Keratinocyte (primary cell): ENCODE results near the gene GAB2. TPM values are rescaled to one million over a fixed set of nuclear protein-coding genes. Genes with fewer than 3 reads are reported as not detected.

Experiments
- DNase-seq: peaks from one replicate; pipeline ENCODE4 v3.0.0-alpha.2; 2011; ENCODE audit warnings: low read depth, missing footprints, low spot score
- FAIRE-seq: peaks from 2 replicates; lab custom pipeline; 2011; peaks lifted over from hg19 to GRCh38; lab: Jason Lieb, UNC
- H2AFZ ChIP-seq: 2 replicates; pipeline ENCODE4 v1.6.0; 2012; ENCODE audit warnings: low read length, control low read depth, inconsistent platforms; ENCODE audit not compliant: control insufficient read depth
- H3K27ac ChIP-seq: 2 replicates; pipeline ENCODE4 v1.5.1; 2011; ENCODE audit warnings: low read length; ENCODE audit not compliant: control insufficient read depth, insufficient read depth
- H3K27me3 ChIP-seq: 3 replicates; pipeline ENCODE4 v1.6.0; 2011; ENCODE audit warnings: low read length; ENCODE audit not compliant: control insufficient read depth, insufficient read depth; ENCODE audit errors: extremely low read depth
- H3K36me3 ChIP-seq, 2 experiments: 2 replicates in 1 of 2; 3 replicates in 1 of 2; pipeline ENCODE4 v1.5.1; 2011; ENCODE audit warnings: low read length in 2 of 2, mild to moderate bottlenecking in 1 of 2; ENCODE audit not compliant: control insufficient read depth in 2 of 2, insufficient read depth in 2 of 2; ENCODE audit errors: extremely low read depth in 1 of 2
- H3K4me1 ChIP-seq: 3 replicates; pipeline ENCODE4 v1.5.1; 2011; ENCODE audit warnings: low read length; ENCODE audit not compliant: control insufficient read depth, insufficient read depth; ENCODE audit errors: extremely low read depth
- H3K4me2 ChIP-seq: 3 replicates; pipeline ENCODE4 v1.6.0; 2011; ENCODE audit warnings: low read depth, low read length; ENCODE audit not compliant: control insufficient read depth, insufficient read depth; ENCODE audit errors: extremely low read depth
- H3K4me3 ChIP-seq, 3 experiments: fragments of 200-600 bp in 1 of 3; sonication (generic) in 1 of 3; 2 replicates in 2 of 3; 3 replicates in 1 of 3; pipeline ENCODE4 v1.5.1; 2011 to 2016; ENCODE audit warnings: low read length in 3 of 3, mild to moderate bottlenecking in 3 of 3, control low read depth in 2 of 3, inconsistent platforms in 1 of 3, low read depth in 1 of 3, mixed read lengths in 1 of 3, mixed run types in 1 of 3, moderate library complexity in 1 of 3; ENCODE audit not compliant: control insufficient read depth in 2 of 3, insufficient read depth in 2 of 3; ENCODE audit errors: extremely low read depth in 1 of 3
- H3K79me2 ChIP-seq: 2 replicates; pipeline ENCODE4 v1.6.0; 2012; ENCODE audit warnings: low read length; ENCODE audit not compliant: control insufficient read depth, insufficient read depth
- H3K9ac ChIP-seq: 3 replicates; pipeline ENCODE4 v1.6.0; 2011; ENCODE audit warnings: low read length; ENCODE audit not compliant: control insufficient read depth, insufficient read depth; ENCODE audit errors: extremely low read depth
- H3K9me1 ChIP-seq: 3 replicates; pipeline ENCODE4 v1.6.0; 2011; ENCODE audit warnings: low read length; ENCODE audit not compliant: control insufficient read depth, insufficient read depth; ENCODE audit errors: extremely low read depth
- H3K9me3 ChIP-seq: 2 replicates; pipeline ENCODE4 v1.5.1; 2012; ENCODE audit warnings: low read depth, low read length; ENCODE audit not compliant: control insufficient read depth
- H4K20me1 ChIP-seq: 3 replicates; pipeline ENCODE4 v1.6.0; 2011; ENCODE audit warnings: low read length; ENCODE audit not compliant: control insufficient read depth, insufficient read depth; ENCODE audit errors: extremely low read depth
- EZH2 ChIP-seq: IDR thresholded peaks from one replicate; pipeline ENCODE4 v1.6.1; 2012; ENCODE audit warnings: inconsistent platforms, mild to moderate bottlenecking, low read length, moderate library complexity
- dilution Hi-C: fragments of 300-500 bp; cut with MboI; formaldehyde crosslinking; loops from one replicate; pipeline ENCODE4 v1.7.0; 2020; ENCODE audit warnings: low sequenced_read_pairs; ENCODE audit not compliant: extremely low pct_ligation_motif_present
- polyA plus RNA-seq, 5 experiments: library from polyadenylated mRNA; depleted of rRNA in 3 of 5; stranded (reverse) in 3 of 5; stranded (forward) in 1 of 5; unstranded in 1 of 5; fragments of >200 nt; gene quantifications; 1 replicate in 1 of 5; 2 replicates in 3 of 5; 3 replicates in 1 of 5; pipeline versions ENCODE4 v1.2.1 to v1.2.3, GENCODE V29; 2011 to 2012; ENCODE audit warnings: missing spikeins in 2 of 5, low read depth in 1 of 5, low replicate concordance in 1 of 5
- TF ChIP-seq, protein P1 (sequence below), 3 experiments: IDR thresholded peaks in 1 of 3; conservative IDR thresholded peaks in 1 of 3; optimal IDR thresholded peaks in 1 of 3; 2 replicates in 2 of 3; 3 replicates in 1 of 3; pipeline versions ENCODE3 to v1.5.1; 2011; ENCODE audit warnings: low read length in 3 of 3, mild to moderate bottlenecking in 3 of 3, moderate library complexity in 2 of 3, control low read depth in 1 of 3, inconsistent platforms in 1 of 3; ENCODE audit not compliant: insufficient read depth in 2 of 3; ENCODE audit errors: extremely low read depth in 1 of 3

GAB2 gene
- polyA plus RNA-seq, 1 donor (not counting 4 experiments of a cell fraction or from before 2014, with no cell fraction given), result 0.68 TPM

DNA sequence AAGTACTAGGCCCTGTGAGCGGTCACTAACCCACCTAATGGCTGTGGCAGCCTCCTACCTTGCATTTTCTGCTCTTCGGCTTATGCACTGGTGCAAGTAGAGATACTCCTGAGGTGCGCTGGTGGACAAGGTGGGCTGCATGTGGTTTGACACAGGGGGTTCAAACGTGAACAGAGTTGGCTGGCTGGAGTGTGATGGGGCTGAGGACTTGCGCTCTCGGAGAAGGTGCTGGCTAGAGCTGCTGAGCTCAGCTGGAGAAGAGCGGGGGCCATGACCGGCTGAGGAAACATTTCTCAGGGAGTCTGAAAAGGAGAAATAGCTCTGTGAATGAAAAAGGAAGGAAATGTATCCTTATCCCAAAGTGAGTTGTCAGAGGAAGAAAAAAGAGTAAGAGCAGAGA is 167.5 kb downstream of the GAB2 start:
- Histone ChIP-seq H3K36me3 (no peaks in the 10 kb centered on the region), H3K9ac (no peak overlapping the region), H3K4me2 (no peak overlapping the region), H3K4me3 (no peak overlapping the region), H3K9me1 (no peaks in the 10 kb centered on the region), H3K4me1 (no peaks in the 10 kb centered on the region), H2AFZ (no peak overlapping the region), H3K79me2 (no peaks in the 10 kb centered on the region), H4K20me1 (no peaks in the 10 kb centered on the region), H3K9me3 (no peaks in the 10 kb centered on the region), H3K27ac (no peak overlapping the region), H3K27me3 (no peaks in the 10 kb centered on the region)
- DNase-seq (no peak), FAIRE-seq (no peak)
- dilution Hi-C loops, result no loop called here
- no peak for TF ChIP-seq EZH2
- TF ChIP-seq, protein P1, sequence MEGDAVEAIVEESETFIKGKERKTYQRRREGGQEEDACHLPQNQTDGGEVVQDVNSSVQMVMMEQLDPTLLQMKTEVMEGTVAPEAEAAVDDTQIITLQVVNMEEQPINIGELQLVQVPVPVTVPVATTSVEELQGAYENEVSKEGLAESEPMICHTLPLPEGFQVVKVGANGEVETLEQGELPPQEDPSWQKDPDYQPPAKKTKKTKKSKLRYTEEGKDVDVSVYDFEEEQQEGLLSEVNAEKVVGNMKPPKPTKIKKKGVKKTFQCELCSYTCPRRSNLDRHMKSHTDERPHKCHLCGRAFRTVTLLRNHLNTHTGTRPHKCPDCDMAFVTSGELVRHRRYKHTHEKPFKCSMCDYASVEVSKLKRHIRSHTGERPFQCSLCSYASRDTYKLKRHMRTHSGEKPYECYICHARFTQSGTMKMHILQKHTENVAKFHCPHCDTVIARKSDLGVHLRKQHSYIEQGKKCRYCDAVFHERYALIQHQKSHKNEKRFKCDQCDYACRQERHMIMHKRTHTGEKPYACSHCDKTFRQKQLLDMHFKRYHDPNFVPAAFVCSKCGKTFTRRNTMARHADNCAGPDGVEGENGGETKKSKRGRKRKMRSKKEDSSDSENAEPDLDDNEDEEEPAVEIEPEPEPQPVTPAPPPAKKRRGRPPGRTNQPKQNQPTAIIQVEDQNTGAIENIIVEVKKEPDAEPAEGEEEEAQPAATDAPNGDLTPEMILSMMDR (optimal IDR thresholded peaks at IDR 0.05 in 1 of 3, IDR thresholded peaks at IDR 0.05 in 1 of 3, conservative IDR thresholded peaks at IDR 0.05 in 1 of 3; ENCODE audit: extremely low read depth in 1 of 3, insufficient read depth in 2 of 3, low read length in 3 of 3), result no peak

DNA sequence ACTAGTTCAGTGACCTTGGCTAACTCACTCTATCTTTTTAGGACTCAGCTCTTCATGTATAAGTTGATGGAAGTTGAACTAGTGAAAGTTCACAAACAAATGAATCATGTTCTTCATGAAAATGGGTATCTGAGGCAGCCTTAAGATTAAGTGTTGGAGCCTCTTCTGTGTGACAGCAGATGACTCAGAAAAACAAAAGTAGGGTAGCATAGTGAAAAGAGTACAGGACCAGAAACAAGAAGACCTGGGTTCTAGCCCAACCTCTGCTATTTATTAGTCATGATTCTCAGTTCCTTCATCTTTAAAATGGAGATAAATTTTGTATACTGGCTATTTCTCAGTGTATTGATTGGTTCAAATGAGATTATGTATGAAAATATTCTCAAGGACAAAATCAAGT is 168.7 kb downstream of the GAB2 start:
- FAIRE-seq (no peak), DNase-seq (no peak)
- no peaks in the 10 kb centered on the region for H3K79me2 ChIP-seq
- H3K4me2 ChIP-seq, result no peak overlapping the region
- no peak overlapping the region for H3K9ac ChIP-seq
- no peak overlapping the region for H3K4me3 ChIP-seq
- H3K27me3 ChIP-seq, result no peaks in the 10 kb centered on the region
- dilution Hi-C loops, result no loop called here
- no peaks in the 10 kb centered on the region for H3K9me3 ChIP-seq
- no peaks in the 10 kb centered on the region for H3K9me1 ChIP-seq
- no peaks in the 10 kb centered on the region for H3K36me3 ChIP-seq
- TF ChIP-seq, protein P1 (optimal IDR thresholded peaks at IDR 0.05 in 1 of 3, IDR thresholded peaks at IDR 0.05 in 1 of 3, conservative IDR thresholded peaks at IDR 0.05 in 1 of 3; ENCODE audit: extremely low read depth in 1 of 3, insufficient read depth in 2 of 3, low read length in 3 of 3), result no peak
- no peak for TF ChIP-seq EZH2
- H2AFZ ChIP-seq, result no peak overlapping the region
- H3K27ac ChIP-seq, result no peak overlapping the region
- no peaks in the 10 kb centered on the region for H4K20me1 ChIP-seq
- H3K4me1 ChIP-seq, result no peaks in the 10 kb centered on the region
